ENCODE results near the gene BNIP2. TPM values are rescaled to one million over a fixed set of nuclear protein-coding genes. Genes with fewer than 3 reads are reported as not detected.

The BNIP2 gene
- total and polyA plus RNA-seq, 2 donors = 63.9 to 66.9 TPM

- WGBS = 99% methylated on average over 1 of the region's 1 CpG
- H3K27ac ChIP-seq (ENCODE audit: low read depth in 1 of 2, low read length in 1 of 2) = no peak overlapping the region
- no peak for DNase-seq (ENCODE audit: low read depth in 6 of 9, low spot score in 9 of 9)
- no peaks in the 10 kb centered on the region for H3K36me3 ChIP-seq (ENCODE audit: control insufficient read depth in 2 of 2, insufficient read depth in 2 of 2, low read length in 1 of 2)
- no peaks in the 10 kb centered on the region for H3K27me3 ChIP-seq (ENCODE audit: control insufficient read depth in 2 of 2, insufficient read depth in 1 of 2, low read length in 1 of 2)
- no peaks in the 10 kb centered on the region for H3K9me3 ChIP-seq (ENCODE audit: control insufficient read depth in 2 of 2, insufficient read depth in 1 of 2, low read length in 1 of 2)
- H3K4me3 ChIP-seq (ENCODE audit: low read length in 2 of 2) = no peak overlapping the region
- peaks cover 0 to 4% of the 10 kb centered on the region in 2 donors for H3K4me1 ChIP-seq (ENCODE audit: control insufficient read depth in 2 of 2, insufficient read depth in 2 of 2, low read length in 2 of 2)
Measured at GRCh38 chr15:59694779-59695178, 5.7 kb upstream of the BNIP2 start.

DNA sequence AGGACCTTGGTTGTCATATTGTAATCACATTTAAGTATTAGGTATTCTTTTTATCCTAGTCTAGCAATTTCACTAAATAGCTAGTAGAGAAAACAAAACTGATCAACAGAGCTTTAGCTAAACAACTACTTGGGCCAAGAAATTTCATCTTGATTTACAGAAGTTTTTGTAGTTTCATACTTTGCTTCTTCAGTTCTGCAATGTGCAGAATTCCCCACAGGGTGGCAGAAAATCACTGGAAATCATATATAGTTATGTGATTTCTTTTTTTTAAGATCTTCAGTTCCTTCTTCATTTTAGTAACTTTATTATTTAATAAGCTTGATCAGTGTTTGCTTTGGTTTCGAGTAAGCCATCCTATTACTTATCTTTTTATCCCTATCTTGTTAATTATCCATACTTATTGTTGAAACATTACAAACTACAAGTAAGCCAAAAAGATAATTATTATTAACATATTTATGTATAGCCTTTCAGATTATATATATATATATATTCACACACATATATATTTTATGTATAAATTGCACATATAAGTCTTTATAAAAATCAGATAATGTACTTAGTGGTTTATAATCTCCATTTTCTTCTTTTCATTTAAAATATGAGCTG, 2.2 kb upstream of the BNIP2 start:
- Histone ChIP-seq H3K9me3 (ENCODE audit: control insufficient read depth in 2 of 2, insufficient read depth in 1 of 2, low read length in 1 of 2) (no peaks in the 10 kb centered on the region), H3K27ac (ENCODE audit: low read depth in 1 of 2, low read length in 1 of 2) (no peak overlapping the region), H3K4me1 (ENCODE audit: control insufficient read depth in 2 of 2, insufficient read depth in 2 of 2, low read length in 2 of 2) (peaks cover 11 to 16% of the 10 kb centered on the region in 2 donors), H3K4me3 (ENCODE audit: low read length in 2 of 2) (no peak overlapping the region), H3K27me3 (ENCODE audit: control insufficient read depth in 2 of 2, insufficient read depth in 1 of 2, low read length in 1 of 2) (no peaks in the 10 kb centered on the region), H3K36me3 (ENCODE audit: control insufficient read depth in 2 of 2, insufficient read depth in 2 of 2, low read length in 1 of 2) (no peaks in the 10 kb centered on the region)
- WGBS = 47% methylated on average over 1 of the region's 1 CpG
- peak in 6 of 9 donors; percentile 25 to 75 (median 52) for DNase-seq (ENCODE audit: low read depth in 6 of 9, low spot score in 9 of 9)

- WGBS = 2% methylated on average over 25 of the region's 25 CpGs
- H3K4me3 ChIP-seq (ENCODE audit: low read length in 2 of 2) = peak overlapping the region; percentile 81 to 98
- H3K36me3 ChIP-seq (ENCODE audit: control insufficient read depth in 2 of 2, insufficient read depth in 2 of 2, low read length in 1 of 2) = peaks cover 0 to 3% of the 10 kb centered on the region in 2 donors
- DNase-seq (ENCODE audit: low read depth in 6 of 9, low spot score in 9 of 9) = peak in 7 of 9 donors; percentile 33 to 81 (median 49)
- H3K9me3 ChIP-seq (ENCODE audit: control insufficient read depth in 2 of 2, insufficient read depth in 1 of 2, low read length in 1 of 2) = no peaks in the 10 kb centered on the region
- H3K27ac ChIP-seq (ENCODE audit: low read depth in 1 of 2, low read length in 1 of 2) = peak overlapping the region; percentile 89 to 92
- peaks cover 15 to 18% of the 10 kb centered on the region in 2 donors for H3K4me1 ChIP-seq (ENCODE audit: control insufficient read depth in 2 of 2, insufficient read depth in 2 of 2, low read length in 2 of 2)
- H3K27me3 ChIP-seq (ENCODE audit: control insufficient read depth in 2 of 2, insufficient read depth in 1 of 2, low read length in 1 of 2) = no peaks in the 10 kb centered on the region
Measured at GRCh38 chr15:59689626-59690236, 611 bp upstream of the BNIP2 start.

GRCh38 chr15:59688423-59688781, 718 bp downstream of the BNIP2 start:
- peak overlapping the region; percentile 99 for H3K27ac ChIP-seq (ENCODE audit: low read depth in 1 of 2, low read length in 1 of 2)
- H3K9me3 ChIP-seq (ENCODE audit: control insufficient read depth in 2 of 2, insufficient read depth in 1 of 2, low read length in 1 of 2) = no peaks in the 10 kb centered on the region
- peaks cover 2 to 3% of the 10 kb centered on the region in 2 donors for H3K36me3 ChIP-seq (ENCODE audit: control insufficient read depth in 2 of 2, insufficient read depth in 2 of 2, low read length in 1 of 2)
- WGBS = under 1% methylated on average over 15 of the region's 15 CpGs
- peaks cover 15 to 18% of the 10 kb centered on the region in 2 donors for H3K4me1 ChIP-seq (ENCODE audit: control insufficient read depth in 2 of 2, insufficient read depth in 2 of 2, low read length in 2 of 2)
- peak in 7 of 9 donors; percentile 33 to 76 (median 56) for DNase-seq (ENCODE audit: low read depth in 6 of 9, low spot score in 9 of 9)
- no peaks in the 10 kb centered on the region for H3K27me3 ChIP-seq (ENCODE audit: control insufficient read depth in 2 of 2, insufficient read depth in 1 of 2, low read length in 1 of 2)
- peak overlapping the region; percentile 81 to 98 for H3K4me3 ChIP-seq (ENCODE audit: low read length in 2 of 2)

DNA sequence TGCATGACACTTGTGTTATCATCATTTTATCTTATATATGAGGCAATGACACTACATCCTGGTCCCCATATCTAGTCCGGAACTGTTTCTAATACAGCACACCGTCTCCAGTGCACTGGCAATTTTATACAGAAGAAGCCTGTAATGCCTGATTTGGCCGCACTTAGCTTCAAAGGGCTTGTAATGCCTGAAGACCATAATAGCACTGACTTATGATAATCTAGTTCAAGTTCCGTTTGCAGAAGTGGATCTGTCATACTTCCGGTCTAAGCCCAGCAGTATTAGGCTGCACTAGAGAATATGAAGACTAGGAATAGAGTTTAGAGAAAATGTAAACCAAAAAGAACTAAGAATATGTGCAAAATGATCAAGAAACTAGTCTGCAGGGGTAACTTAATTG, 1.3 kb downstream of the BNIP2 start:
- peak overlapping the region; percentile 81 to 98 for H3K4me3 ChIP-seq (ENCODE audit: low read length in 2 of 2)
- peak in 4 of 9 donors; percentile 7 to 53 (median 36) for DNase-seq (ENCODE audit: low read depth in 6 of 9, low spot score in 9 of 9)
- H3K4me1 ChIP-seq (ENCODE audit: control insufficient read depth in 2 of 2, insufficient read depth in 2 of 2, low read length in 2 of 2) = peaks cover 15 to 18% of the 10 kb centered on the region in 2 donors
- no peaks in the 10 kb centered on the region for H3K9me3 ChIP-seq (ENCODE audit: control insufficient read depth in 2 of 2, insufficient read depth in 1 of 2, low read length in 1 of 2)
- 2% methylated on average over 5 of the region's 5 CpGs for WGBS
- H3K27me3 ChIP-seq (ENCODE audit: control insufficient read depth in 2 of 2, insufficient read depth in 1 of 2, low read length in 1 of 2) = no peaks in the 10 kb centered on the region
- H3K27ac ChIP-seq (ENCODE audit: low read depth in 1 of 2, low read length in 1 of 2) = peak overlapping the region in 1 of 2 donors; percentile 99
- peaks cover 2 to 3% of the 10 kb centered on the region in 2 donors for H3K36me3 ChIP-seq (ENCODE audit: control insufficient read depth in 2 of 2, insufficient read depth in 2 of 2, low read length in 1 of 2)

DNA sequence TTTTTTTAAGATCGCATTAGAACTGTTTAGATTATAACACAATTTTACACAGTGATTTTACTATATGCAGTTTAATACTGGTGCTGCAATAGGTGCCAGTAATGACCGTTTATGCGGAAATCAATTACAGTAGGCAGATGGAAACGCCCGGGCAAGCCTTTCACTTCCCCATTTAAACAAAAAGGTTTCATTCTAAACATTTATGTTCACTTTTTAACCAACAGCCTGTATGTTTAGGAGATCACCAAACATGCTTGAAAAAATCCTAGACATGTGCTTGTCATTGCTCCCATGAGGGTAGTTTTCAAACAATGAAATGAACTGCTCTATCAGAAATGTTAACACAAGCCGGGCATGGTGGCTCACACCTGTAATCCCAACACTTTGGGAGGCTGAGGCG, 2.7 kb downstream of the BNIP2 start:
- Histone ChIP-seq H3K27ac (ENCODE audit: low read depth in 1 of 2, low read length in 1 of 2) (no peak overlapping the region), H3K9me3 (ENCODE audit: control insufficient read depth in 2 of 2, insufficient read depth in 1 of 2, low read length in 1 of 2) (no peaks in the 10 kb centered on the region), H3K36me3 (ENCODE audit: control insufficient read depth in 2 of 2, insufficient read depth in 2 of 2, low read length in 1 of 2) (peaks cover 10% of the 10 kb centered on the region in 2 donors), H3K4me1 (ENCODE audit: control insufficient read depth in 2 of 2, insufficient read depth in 2 of 2, low read length in 2 of 2) (peaks cover 15 to 18% of the 10 kb centered on the region in 2 donors), H3K27me3 (ENCODE audit: control insufficient read depth in 2 of 2, insufficient read depth in 1 of 2, low read length in 1 of 2) (no peaks in the 10 kb centered on the region), H3K4me3 (ENCODE audit: low read length in 2 of 2) (no peak overlapping the region)
- 45% methylated on average over 7 of the region's 7 CpGs for WGBS
- DNase-seq (ENCODE audit: low read depth in 6 of 9, low spot score in 9 of 9) = peak in 1 of 9 donors; percentile 5

GRCh38 chr15:59685737-59686297, 3.3 kb downstream of the BNIP2 start:
- DNase-seq (ENCODE audit: low read depth in 6 of 9, low spot score in 9 of 9) = peak in 1 of 9 donors; percentile 3
- H3K9me3 ChIP-seq (ENCODE audit: control insufficient read depth in 2 of 2, insufficient read depth in 1 of 2, low read length in 1 of 2) = no peaks in the 10 kb centered on the region
- no peak overlapping the region for H3K4me3 ChIP-seq (ENCODE audit: low read length in 2 of 2)
- peaks cover 15 to 16% of the 10 kb centered on the region in 2 donors for H3K36me3 ChIP-seq (ENCODE audit: control insufficient read depth in 2 of 2, insufficient read depth in 2 of 2, low read length in 1 of 2)
- H3K27me3 ChIP-seq (ENCODE audit: control insufficient read depth in 2 of 2, insufficient read depth in 1 of 2, low read length in 1 of 2) = no peaks in the 10 kb centered on the region
- 4% methylated on average over 1 of the region's 1 CpG for WGBS
- H3K4me1 ChIP-seq (ENCODE audit: control insufficient read depth in 2 of 2, insufficient read depth in 2 of 2, low read length in 2 of 2) = peaks cover 15 to 18% of the 10 kb centered on the region in 2 donors
- H3K27ac ChIP-seq (ENCODE audit: low read depth in 1 of 2, low read length in 1 of 2) = no peak overlapping the region

- Histone ChIP-seq H3K36me3 (ENCODE audit: control insufficient read depth in 2 of 2, insufficient read depth in 2 of 2, low read length in 1 of 2) (peaks cover 35 to 55% of the 10 kb centered on the region in 2 donors), H3K27ac (ENCODE audit: low read depth in 1 of 2, low read length in 1 of 2) (no peak overlapping the region), H3K9me3 (ENCODE audit: control insufficient read depth in 2 of 2, insufficient read depth in 1 of 2, low read length in 1 of 2) (no peaks in the 10 kb centered on the region), H3K4me3 (ENCODE audit: low read length in 2 of 2) (no peak overlapping the region), H3K27me3 (ENCODE audit: control insufficient read depth in 2 of 2, insufficient read depth in 1 of 2, low read length in 1 of 2) (no peaks in the 10 kb centered on the region), H3K4me1 (ENCODE audit: control insufficient read depth in 2 of 2, insufficient read depth in 2 of 2, low read length in 2 of 2) (no peaks in the 10 kb centered on the region)
- WGBS = 98% methylated on average over 4 of the region's 5 CpGs
- no peak for DNase-seq (ENCODE audit: low read depth in 6 of 9, low spot score in 9 of 9)
Measured at GRCh38 chr15:59680870-59681269, 8.2 kb downstream of the BNIP2 start.

GRCh38 chr15:59680346-59680745, 8.8 kb downstream of the BNIP2 start:
- Histone ChIP-seq H3K27me3 (ENCODE audit: control insufficient read depth in 2 of 2, insufficient read depth in 1 of 2, low read length in 1 of 2) (no peaks in the 10 kb centered on the region), H3K27ac (ENCODE audit: low read depth in 1 of 2, low read length in 1 of 2) (no peak overlapping the region), H3K4me1 (ENCODE audit: control insufficient read depth in 2 of 2, insufficient read depth in 2 of 2, low read length in 2 of 2) (no peaks in the 10 kb centered on the region), H3K4me3 (ENCODE audit: low read length in 2 of 2) (no peak overlapping the region), H3K9me3 (ENCODE audit: control insufficient read depth in 2 of 2, insufficient read depth in 1 of 2, low read length in 1 of 2) (no peaks in the 10 kb centered on the region), H3K36me3 (ENCODE audit: control insufficient read depth in 2 of 2, insufficient read depth in 2 of 2, low read length in 1 of 2) (peaks cover 37 to 60% of the 10 kb centered on the region in 2 donors)
- DNase-seq (ENCODE audit: low read depth in 6 of 9, low spot score in 9 of 9) = no peak
- WGBS = over 99% methylated on average over 6 of the region's 6 CpGs

Measured in thymus (tissue), 11 donors.